ENCODE data around the gene CLK4.

The CLK4 gene

DNA sequence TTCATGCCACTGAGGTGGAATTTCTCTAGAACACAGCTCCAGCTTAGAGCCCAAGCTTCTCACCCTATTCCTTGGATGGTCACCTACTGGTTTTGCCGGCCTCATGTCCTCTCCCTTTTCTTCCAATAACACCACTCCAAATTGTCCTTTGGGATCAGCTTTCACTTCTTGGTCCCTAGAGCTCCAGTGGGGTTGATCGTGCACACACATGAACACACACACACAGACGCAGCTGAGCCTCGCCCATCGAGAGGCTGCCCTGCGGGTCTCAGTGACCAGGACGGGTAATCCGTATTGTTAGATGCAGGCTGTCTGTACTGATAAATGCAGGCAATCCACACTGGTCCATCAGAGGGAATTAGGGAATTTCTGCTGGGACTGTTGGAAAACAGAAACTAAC, 43.6 kb downstream of the CLK4 start:
- DNase-seq: no peak

GRCh38 chr5:178582291-178582690, 44.6 kb downstream of the CLK4 start:
- no peak for DNase-seq

DNA sequence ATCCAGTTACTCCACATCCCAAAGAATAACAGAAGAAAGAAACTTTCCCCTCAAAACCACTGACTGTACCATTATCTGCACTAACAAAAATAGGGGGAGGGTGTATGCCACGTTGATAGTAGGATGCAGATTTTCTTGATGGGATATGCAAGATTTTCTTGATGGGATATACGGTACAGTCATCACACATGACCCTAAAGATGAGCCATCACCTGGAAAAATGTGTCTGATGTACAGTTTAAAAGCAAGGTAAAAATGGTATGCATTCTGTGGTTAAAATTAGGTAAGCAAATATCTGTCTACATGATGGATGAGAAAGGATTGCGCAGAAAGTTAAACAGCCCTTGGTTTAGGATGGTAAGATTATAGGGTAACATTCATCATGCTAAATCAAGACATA, 45.2 kb downstream of the CLK4 start:
- no peak for DNase-seq

DNA sequence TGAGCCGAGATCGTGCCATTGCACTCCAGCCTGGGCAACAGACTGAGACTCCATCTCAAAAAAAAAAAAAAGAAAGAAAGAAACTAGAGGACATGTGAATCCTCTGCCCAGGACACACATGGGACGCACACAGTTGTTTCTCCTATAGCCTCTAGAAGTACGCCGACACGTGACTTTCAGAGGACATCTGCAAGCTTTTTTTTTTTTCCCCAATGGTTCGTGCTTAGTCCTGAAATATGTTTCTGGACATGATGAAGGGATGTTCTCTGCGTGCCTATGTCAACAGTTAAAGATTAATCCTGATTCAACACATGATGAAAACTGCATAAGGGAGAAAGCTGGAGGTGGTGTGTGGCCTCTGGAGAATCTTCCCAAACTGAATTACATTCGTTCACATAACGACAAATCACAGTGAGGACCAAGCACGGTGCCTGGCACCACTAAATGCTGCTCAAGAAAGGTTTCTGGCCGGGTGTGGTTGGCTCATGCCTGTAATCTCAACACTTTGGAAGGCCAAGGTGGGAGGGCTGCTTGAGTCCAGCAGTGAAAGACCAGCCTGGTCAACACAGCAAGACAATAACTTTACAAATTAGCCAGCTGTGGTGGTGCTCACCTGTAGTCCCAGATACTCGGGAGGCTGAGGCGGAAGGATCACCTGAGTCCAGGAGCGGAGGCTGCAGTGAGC, 46.4 kb downstream of the CLK4 start:
- no peak for DNase-seq

DNA sequence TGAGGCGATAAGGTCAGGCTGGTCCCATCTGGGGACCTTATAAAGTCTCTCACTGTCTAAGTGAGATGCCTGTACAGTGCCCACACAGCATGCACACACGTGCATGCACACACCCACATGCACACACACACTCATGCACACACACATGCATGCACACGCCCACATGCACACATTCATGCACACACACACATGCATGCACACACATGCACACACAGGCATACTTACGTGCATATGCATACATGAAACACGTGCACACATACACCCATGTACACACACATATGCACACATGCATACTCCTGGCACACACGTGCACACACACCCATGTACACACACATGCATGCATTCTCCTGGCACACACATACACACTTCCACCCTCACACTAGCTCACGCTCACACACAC, 48.9 kb downstream of the CLK4 start:
- no peak for DNase-seq

GRCh38 chr5:178577376-178577839, 49.4 kb downstream of the CLK4 start:
- DNase-seq: no peak

DNA sequence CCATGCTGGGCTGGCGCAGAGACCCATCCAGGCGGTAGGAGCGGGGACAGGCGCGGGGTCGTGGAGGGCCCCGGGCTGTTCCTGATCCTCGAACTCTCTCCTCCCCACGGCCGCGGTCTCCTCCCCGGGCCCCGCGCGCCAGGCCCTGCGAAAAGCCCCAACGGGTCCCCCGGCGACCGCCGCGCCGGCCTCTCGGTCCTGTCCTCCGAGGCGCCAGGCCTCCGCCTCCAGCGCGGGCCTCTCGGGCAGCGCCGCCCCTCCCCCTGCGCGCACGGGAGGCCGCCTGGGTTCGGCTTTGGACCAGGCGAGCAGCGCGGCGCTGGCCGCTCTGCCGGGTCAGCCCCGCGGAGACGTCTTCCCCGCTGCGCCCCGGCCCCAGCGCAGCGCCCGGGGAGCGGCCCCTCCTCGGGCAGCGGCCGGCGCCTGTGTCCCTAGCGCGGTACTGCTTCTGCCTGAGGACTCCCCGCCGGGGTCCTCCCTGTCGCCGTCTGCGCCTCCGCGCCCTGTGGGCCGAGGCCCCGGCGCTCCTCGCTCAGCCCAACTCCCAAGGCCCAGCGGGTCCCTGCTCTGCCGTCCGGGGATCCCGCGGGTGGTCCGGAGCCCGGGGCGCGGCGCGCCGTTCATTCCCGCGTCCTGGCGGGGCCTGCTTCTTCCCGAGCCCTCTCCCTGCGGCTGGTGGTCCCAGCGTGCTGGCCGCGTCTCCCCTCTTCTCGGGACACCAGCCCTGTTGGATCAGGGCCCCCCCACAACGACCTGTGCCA, 50.1 kb downstream of the CLK4 start:
- no peak for DNase-seq

DNA sequence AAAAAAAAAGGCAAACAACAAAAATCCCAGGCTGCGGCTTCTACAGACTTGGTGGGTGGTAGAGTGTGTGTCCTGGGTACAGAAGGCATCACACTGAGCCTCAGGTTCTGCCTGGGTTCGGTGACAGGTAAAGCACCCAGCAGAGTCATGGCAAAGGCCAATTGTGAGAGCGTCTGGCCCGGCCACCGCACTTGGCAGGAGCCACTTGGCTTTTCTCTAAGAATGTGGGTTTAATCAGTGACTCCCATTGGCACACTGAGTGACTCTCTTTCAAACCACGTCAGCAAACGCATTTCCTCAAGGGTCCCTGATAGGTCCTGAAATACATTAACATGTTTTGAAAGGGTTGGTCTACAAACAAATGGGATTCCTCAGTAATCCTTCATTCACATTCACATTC, 53.6 kb downstream of the CLK4 start:
- DNase-seq: no peak

DNA sequence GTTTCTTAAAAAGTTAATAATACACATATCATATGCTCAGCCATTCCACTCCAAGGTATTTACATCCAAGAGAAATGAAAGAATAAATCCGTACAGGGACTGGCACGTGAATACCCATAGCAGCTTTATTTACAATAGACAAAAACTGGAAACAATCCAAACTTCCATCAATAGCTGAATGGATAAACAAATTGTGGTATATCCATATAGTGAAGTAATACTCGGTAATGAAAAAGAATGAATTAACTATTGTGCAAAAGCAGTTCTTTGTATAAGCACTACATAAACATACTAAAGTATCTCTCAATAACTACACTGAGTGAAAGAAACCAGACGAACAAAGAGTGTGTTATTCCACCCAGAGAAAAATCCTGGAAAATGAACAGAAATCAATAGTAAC, 54.2 kb downstream of the CLK4 start:
- no peak for DNase-seq

- no peak for DNase-seq
These were observed 57.4 kb downstream of the CLK4 start for GRCh38 chr5:178569485-178569884.

GRCh38 chr5:178564811-178565550, 61.9 kb downstream of the CLK4 start:
- DNase-seq: no peak

DNA sequence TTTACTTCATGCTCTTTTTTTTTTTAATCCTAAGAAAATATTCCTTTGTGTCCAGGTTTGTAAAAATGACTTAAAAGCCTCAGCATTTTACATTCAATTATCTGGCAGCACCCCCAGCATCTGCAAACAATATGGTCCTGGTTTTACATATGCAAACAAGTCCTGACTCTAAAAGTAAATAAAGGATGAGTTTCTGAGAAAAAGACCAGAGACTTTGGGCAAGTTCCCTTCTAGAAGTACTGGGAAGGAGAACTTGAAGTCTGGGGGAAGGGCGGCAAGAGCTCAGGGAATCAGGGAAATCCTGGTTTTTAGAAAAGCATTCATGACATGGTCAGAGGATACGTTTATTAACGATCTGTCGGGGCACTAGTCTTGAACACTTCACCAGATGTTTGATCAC, 62.5 kb downstream of the CLK4 start:
- DNase-seq: no peak

DNA sequence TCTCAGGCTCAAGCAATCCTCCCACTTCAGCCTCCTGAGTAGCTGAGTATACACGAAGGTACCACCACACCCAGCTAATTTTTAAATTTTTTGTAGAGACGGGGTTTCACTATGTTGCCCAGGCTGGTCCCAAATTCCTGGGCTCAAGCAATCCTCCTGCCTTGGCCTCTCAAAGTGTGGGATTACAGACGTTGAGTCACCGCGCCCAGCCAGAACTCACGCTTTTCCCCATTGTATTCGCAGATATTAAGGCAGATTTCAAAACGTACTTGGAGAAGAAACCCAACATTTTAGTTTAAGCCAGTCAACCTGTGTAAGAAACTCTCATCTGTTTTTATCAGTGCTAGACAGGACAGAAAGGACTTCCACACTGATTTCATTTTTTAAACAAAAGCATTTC, 63.2 kb downstream of the CLK4 start:
- DNase-seq: no peak

GRCh38 chr5:178561746-178562264, 65.0 kb downstream of the CLK4 start:
- DNase-seq: no peak

- DNase-seq: no peak
These were observed 65.9 kb downstream of the CLK4 start for GRCh38 chr5:178560911-178561310.

GRCh38 chr5:178557416-178557815, 69.4 kb downstream of the CLK4 start:
- no peak for DNase-seq

DNA sequence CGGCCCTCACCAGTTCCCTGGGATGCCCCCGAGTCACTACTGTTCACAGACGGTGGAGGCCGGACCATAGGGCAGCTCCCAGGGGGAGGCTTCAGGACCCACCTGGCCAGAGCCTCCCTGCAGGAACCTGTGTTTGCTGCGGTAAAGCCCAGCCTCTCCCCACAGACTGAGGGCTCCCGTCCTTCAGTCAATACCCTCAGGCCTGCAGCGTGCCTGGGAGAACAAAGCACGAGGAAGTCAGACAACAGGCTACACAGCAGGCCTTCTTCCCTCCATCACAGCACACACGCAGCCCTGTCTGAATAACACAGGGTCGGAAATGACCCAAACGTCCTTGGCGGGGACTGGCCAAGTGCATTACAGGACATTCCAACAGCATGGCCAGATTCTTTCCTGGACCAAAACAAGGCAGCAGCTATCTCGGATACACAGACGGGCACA, 71.1 kb downstream of the CLK4 start:
- DNase-seq: no peak

DNA sequence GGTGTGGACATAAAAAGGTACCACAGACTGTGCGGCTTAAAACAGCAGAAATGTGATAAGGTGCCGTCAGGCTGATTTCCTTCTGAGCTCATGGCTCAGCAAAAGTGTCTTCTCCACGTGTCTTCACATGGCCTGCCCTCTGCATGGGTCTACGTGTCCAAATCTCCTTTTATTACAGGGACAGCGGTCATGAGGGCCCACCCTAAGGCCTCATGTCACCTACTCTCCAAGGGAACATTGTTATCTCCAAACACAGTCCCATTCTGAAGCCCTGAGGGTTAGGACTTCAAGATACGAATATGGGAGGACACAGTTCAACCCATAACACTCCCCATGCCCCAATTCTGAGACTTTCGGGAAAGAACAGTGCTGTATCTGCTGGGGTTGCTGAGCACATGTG, 71.8 kb downstream of the CLK4 start:
- no peak for DNase-seq

- DNase-seq: no peak
These were observed 72.5 kb downstream of the CLK4 start for GRCh38 chr5:178554311-178554710.

GRCh38 chr5:178553517-178553916, 73.3 kb downstream of the CLK4 start:
- no peak for DNase-seq
